Activated T-helper 2 cell treated with anti-CD3 and anti-CD28 coated beads, Interferon-gamma antibody, Interleukin-2, Interleukin-4, amounts not matched to agents 10 μg/mL and 5 μg/mL and 100 μg/mL, durations not matched to agents 14 hours and 24 hours and 36 hours (primary cell): ENCODE results near the gene ATPAF2. TPM values are rescaled to one million over a fixed set of nuclear protein-coding genes. Genes with fewer than 3 reads are reported as not detected.

Experiments used
- DNase-seq: peaks from one replicate; pipeline ENCODE4 v3.0.0; 2021; ENCODE audit warnings: low spot score
- H3K27ac Mint-ChIP-seq: one replicate; pipeline ENCODE4 v1.8.0; 2021; ENCODE audit warnings: mixed read lengths
- H3K27me3 Mint-ChIP-seq: one replicate; pipeline ENCODE4 v1.8.0; 2021; ENCODE audit warnings: low read depth, mixed read lengths
- H3K36me3 Mint-ChIP-seq: one replicate; pipeline ENCODE4 v1.8.0; 2021; ENCODE audit warnings: low read depth, mixed read lengths
- H3K4me1 Mint-ChIP-seq: one replicate; pipeline ENCODE4 v1.8.0; 2021; ENCODE audit warnings: low read depth, mixed read lengths
- H3K4me3 Mint-ChIP-seq: one replicate; pipeline ENCODE4 v1.8.0; 2021; ENCODE audit warnings: low read depth, mild to moderate bottlenecking, moderate library complexity, mixed read lengths
- H3K9me3 Mint-ChIP-seq: one replicate; pipeline ENCODE4 v1.8.0; 2021; ENCODE audit warnings: mixed read lengths
- intact Hi-C: fragments of 100-400 bp; cut with micrococcal nuclease; formaldehyde crosslinking; loops from one replicate; pipeline ENCODE4 v1.15.1; 2023
- total RNA-seq: library from RNA; stranded (reverse); gene quantifications from 2 replicates; pipeline ENCODE4 v1.2.3, GENCODE V29; 2022

ATPAF2 gene
- total RNA-seq, 1 donor from 2014 or later = 31.3 TPM

- DNase-seq = no peak
- Mint-ChIP-seq H3K4me1 (peaks cover 40% of the 10 kb centered on the region), H3K9me3 (no peaks in the 10 kb centered on the region), H3K27me3 (no peaks in the 10 kb centered on the region), H3K36me3 (no peaks in the 10 kb centered on the region), H3K4me3 (peak overlapping the region; percentile 80), H3K27ac (no peak overlapping the region)
- intact Hi-C loops = loop anchor here (5.0 kb wide), 1 partner anchor 289 kb away; the partner anchor contains the start of gene RAI1
These were observed 68.1 kb downstream of the ATPAF2 start for GRCh38 chr17:17970699-17971430.

Other genes with a start within 250 kb of the ATPAF2 start
- 166 and 175 TPM in 2 replicates for gene SREBF1, start 202.2 kb downstream of the ATPAF2 start, total RNA-seq
- gene TOM1L2, start 66.8 kb downstream of the ATPAF2 start, total RNA-seq = 9.4 and 13.4 TPM in 2 replicates
- not detected in 2 replicates for gene DRC3, start 66.3 kb downstream of the ATPAF2 start, total RNA-seq
- 9.3 and 10.8 TPM in 2 replicates for gene GID4, start 240 bp upstream of the ATPAF2 start, total RNA-seq
- gene DRG2, start 48.8 kb upstream of the ATPAF2 start, total RNA-seq = 57.9 and 62.2 TPM in 2 replicates
- gene MYO15A, start 69.6 kb upstream of the ATPAF2 start, total RNA-seq = 0.64 and 0.80 TPM in 2 replicates
- gene ALKBH5, start 144.7 kb upstream of the ATPAF2 start, total RNA-seq = 164 and 165 TPM in 2 replicates
- 23.0 and 24.7 TPM in 2 replicates for gene LLGL1, start 186.5 kb upstream of the ATPAF2 start, total RNA-seq
- gene FLII, start 219.6 kb upstream of the ATPAF2 start, total RNA-seq = 334 and 340 TPM in 2 replicates
- gene MIEF2, start 221.5 kb upstream of the ATPAF2 start, total RNA-seq = 6.8 and 7.9 TPM in 2 replicates